Psoas muscle (tissue), 8 donors: ENCODE measurements around the gene ZNF333. TPM values are rescaled to one million over a fixed set of nuclear protein-coding genes. Genes with fewer than 3 reads are reported as not detected.

ENCODE experiments used
- ATAC-seq, 4 donors: fragments of 200-7000 bp; cut with Tn5 transposase; one replicate each; pipeline ENCODE4 v1.9.1; 2020; ENCODE audit warnings: moderate library complexity in 3 of 4, mild to moderate bottlenecking in 2 of 4
- DNase-seq, 2 donors: peaks; one replicate each; pipeline ENCODE4 v3.0.0-alpha.2; 2020
- H3K27ac ChIP-seq: fragments of 200-600 bp; one replicate; pipeline ENCODE4 v1.8.0; 2022
- H3K27me3 ChIP-seq, 3 donors: fragments of 200-600 bp in 1 of 3; one replicate each; pipeline versions ENCODE4 v1.6.1 to v1.8.0; 2013 to 2022; ENCODE audit warnings: low read length in 2 of 3, mild to moderate bottlenecking in 2 of 3, moderate library complexity in 1 of 3; ENCODE audit not compliant: insufficient read depth in 3 of 3
- H3K36me3 ChIP-seq, 2 donors: fragments of 200-600 bp in 1 of 2; one replicate each; pipeline versions ENCODE4 v1.6.1 to v1.8.0; 2013 to 2022; ENCODE audit warnings: low read depth in 1 of 2, mild to moderate bottlenecking in 1 of 2, moderate library complexity in 1 of 2; ENCODE audit not compliant: insufficient read depth in 1 of 2
- H3K4me1 ChIP-seq: fragments of 200-600 bp; one replicate; pipeline ENCODE4 v1.8.0; 2022
- H3K4me3 ChIP-seq: fragments of 200-600 bp; one replicate; pipeline ENCODE4 v1.8.0; 2022; ENCODE audit warnings: mild to moderate bottlenecking
- H3K9me3 ChIP-seq: fragments of 200-600 bp; one replicate; pipeline ENCODE4 v1.8.0; 2022
- CTCF ChIP-seq: fragments of 200-600 bp; IDR thresholded peaks from one replicate; pipeline ENCODE4 v1.8.0; 2022; ENCODE audit warnings: antibody characterized with exemption
- WGBS, 3 donors: extraction: QIAGEN DNeasy Blood & Tissue Kit; methylation state at CpG; one replicate each; pipeline versions ENCODE4 v1.1.6 to v1.1.7; 2013; 5-methylcytosine and 5-hydroxymethylcytosine counted together
- intact Hi-C, 2 donors: fragments of 100-400 bp; cut with DNase I; formaldehyde crosslinking; loops; one replicate each; pipeline versions ENCODE4 v1.11.0 to v1.14.2; 2022
- polyA plus RNA-seq, 3 donors: library from polyadenylated mRNA; stranded (reverse); fragments of 200-250 nt; gene quantifications; one replicate each; pipeline ENCODE4 v1.2.3, GENCODE V29; 2013
- total RNA-seq, 4 donors: library from RNA; stranded (reverse); fragmentation: NEBNext Ultra II Directional in 2 of 4; extraction: Animal tissue kit (Norgen Biotek cat#: 25700) in 2 of 4; gene quantifications; one replicate each; pipeline versions ENCODE4 v1.2.1 to v1.2.4, GENCODE V29; 2021 to 2023
- donor health status: healthy with polysubstance abuse.
- donor health status: DM: no; HTN: no; CAD: no; lungs with moderate emphysema.
- donor health status: Bipolar disorder and iron deficiency.
- donor health status: healthy.
- donor health status: DM: yes; HTN: yes; CAD: no.
- donor health status: DM: no; HTN: no; CAD: no.
- donor health status: DM: no; HTN: no; CAD: no.
- donor health status: DM: yes; HTN: yes; CAD: no.

ZNF333 gene
- total and polyA plus RNA-seq, 7 donors: 6.8 to 16.0 (median 8.9) TPM

DNA sequence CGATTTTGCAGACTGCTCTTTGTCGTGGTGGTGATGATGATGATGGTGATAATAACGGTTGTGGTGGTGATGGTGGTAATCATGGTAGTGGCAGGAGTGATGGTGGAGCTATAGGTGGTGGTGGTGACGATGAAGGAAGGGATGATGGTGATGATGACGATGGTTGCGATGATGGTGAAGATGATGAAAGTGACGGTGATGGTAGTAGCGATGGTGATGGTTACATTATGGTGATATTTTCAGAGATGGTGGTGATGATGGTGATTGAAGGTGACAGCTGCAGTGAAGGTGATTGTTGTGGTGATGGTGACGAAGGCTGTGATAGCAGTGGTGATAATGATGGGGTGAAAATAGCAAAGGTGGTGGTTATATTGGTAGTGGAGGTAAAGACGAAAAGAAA is 13.1 kb upstream of the ZNF333 start:
- intact Hi-C loops: no loop called here
- Histone ChIP-seq H3K4me3 (no peak overlapping the region), H3K9me3 (no peaks in the 10 kb centered on the region), H3K27me3 (peaks cover 0 to 24% (median 5%) of the 10 kb centered on the region in 3 donors), H3K27ac (no peak overlapping the region), H3K36me3 (no peaks in the 10 kb centered on the region), H3K4me1 (no peaks in the 10 kb centered on the region)
- DNase-seq (no peak), ATAC-seq (no peak)
- no peak for TF ChIP-seq CTCF
- 83 to 86% (median 84%) methylated on average over 10 of the region's 10 CpGs for WGBS, 3 donors

DNA sequence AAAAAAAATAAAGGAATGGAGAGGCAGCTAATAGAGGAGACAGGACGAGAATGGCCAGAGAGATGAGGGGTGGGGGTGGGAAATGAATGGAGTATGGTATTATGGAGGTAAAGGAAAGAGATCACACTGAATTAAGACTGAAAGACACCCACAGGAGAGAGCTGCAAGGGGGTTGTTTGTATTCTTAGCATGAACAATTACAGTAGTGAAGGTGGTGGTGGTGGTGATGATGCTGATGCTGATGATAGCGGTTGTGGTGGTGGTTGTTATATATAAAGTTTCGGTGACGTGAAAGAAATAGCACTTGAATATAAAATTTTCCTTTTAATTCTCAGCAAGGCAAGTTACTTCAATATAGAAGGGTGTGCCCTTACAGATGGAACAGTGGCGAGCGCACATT is 12.4 kb upstream of the ZNF333 start:
- 84 to 89% (median 86%) methylated on average over 6 of the region's 6 CpGs for WGBS, 3 donors
- Histone ChIP-seq H3K36me3 (no peaks in the 10 kb centered on the region), H3K27ac (no peak overlapping the region), H3K27me3 (peaks cover 0 to 24% (median 2%) of the 10 kb centered on the region in 3 donors), H3K4me3 (no peak overlapping the region), H3K9me3 (no peaks in the 10 kb centered on the region), H3K4me1 (no peaks in the 10 kb centered on the region)
- intact Hi-C loops: no loop called here
- DNase-seq: no peak
- ATAC-seq: no peak
- no peak for TF ChIP-seq CTCF

GRCh38 chr19:14678199-14678598 is 11.6 kb upstream of the ZNF333 start:
- Histone ChIP-seq H3K27me3 (peaks cover 0 to 25% (median 2%) of the 10 kb centered on the region in 3 donors), H3K4me3 (no peak overlapping the region), H3K9me3 (no peaks in the 10 kb centered on the region), H3K36me3 (no peaks in the 10 kb centered on the region), H3K4me1 (no peaks in the 10 kb centered on the region), H3K27ac (no peak overlapping the region)
- no peak for TF ChIP-seq CTCF
- no peak for ATAC-seq
- 78 to 83% (median 82%) methylated on average over 9 of the region's 9 CpGs for WGBS, 3 donors
- intact Hi-C loops: no loop called here
- DNase-seq: no peak

DNA sequence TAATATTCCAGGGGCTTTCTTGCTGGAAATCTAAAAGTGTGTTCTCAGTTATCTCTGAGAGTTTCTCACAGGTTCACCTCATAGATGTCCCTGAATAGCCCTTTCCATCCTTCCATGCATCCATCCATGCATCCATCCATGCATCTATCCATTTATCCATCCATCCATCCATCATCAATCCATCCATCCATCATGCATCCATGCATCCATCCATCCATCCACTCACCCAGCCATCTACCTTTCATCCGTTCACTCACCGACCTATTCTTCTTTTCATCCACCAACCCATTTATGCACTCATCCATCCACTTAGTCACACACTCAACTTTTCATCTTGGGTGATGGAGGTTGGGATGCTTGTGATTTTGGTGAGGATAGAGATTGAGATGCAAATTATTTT is 7.8 kb upstream of the ZNF333 start:
- DNase-seq (no peak), ATAC-seq (no peak)
- H3K4me1 ChIP-seq: no peaks in the 10 kb centered on the region
- intact Hi-C loops: loop anchor here in 1 of 2 donors (10.0 kb wide), 1 partner anchor 107 kb away; the partner anchor contains the start of gene NDUFB7
- peaks cover 0 to 13% (median 2%) of the 10 kb centered on the region in 3 donors for H3K27me3 ChIP-seq
- H3K9me3 ChIP-seq: no peaks in the 10 kb centered on the region
- H3K27ac ChIP-seq: no peak overlapping the region
- TF ChIP-seq CTCF: no peak
- 74 to 91% (median 85%) methylated on average over 2 of the region's 2 CpGs for WGBS, 3 donors
- no peaks in the 10 kb centered on the region for H3K36me3 ChIP-seq
- no peak overlapping the region for H3K4me3 ChIP-seq

DNA sequence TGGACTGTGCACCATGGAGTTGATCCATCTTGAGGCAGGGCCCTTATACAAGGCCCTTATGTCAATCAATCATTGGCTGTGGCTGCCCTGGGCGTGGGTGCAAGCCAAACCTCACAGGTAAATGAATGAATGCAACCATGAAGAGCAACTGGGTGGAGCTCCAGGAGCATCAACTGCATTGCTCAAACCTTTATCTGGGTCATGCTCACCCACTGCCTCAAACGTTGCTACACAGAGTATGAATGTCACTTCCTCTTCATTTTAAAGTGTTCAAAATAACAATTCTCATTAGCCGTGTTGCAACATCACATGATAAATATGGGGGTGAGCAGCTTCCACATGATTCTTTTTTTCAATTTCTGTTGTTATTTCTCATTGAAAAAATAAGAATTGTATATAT is 6.4 kb upstream of the ZNF333 start:
- intact Hi-C loops: loop anchor here in 1 of 2 donors (10.0 kb wide), 1 partner anchor 109 kb away; the partner anchor contains the start of gene NDUFB7
- no peak overlapping the region for H3K27ac ChIP-seq

More for the DNA sequence above, 6.4 kb upstream of the ZNF333 start:
- ATAC-seq (no peak), DNase-seq (no peak)
- Histone ChIP-seq H3K27me3 (peaks cover 0 to 13% (median 2%) of the 10 kb centered on the region in 3 donors), H3K4me1 (no peaks in the 10 kb centered on the region), H3K36me3 (no peaks in the 10 kb centered on the region), H3K4me3 (no peak overlapping the region), H3K9me3 (no peaks in the 10 kb centered on the region)
- TF ChIP-seq CTCF: no peak
- 36 to 46% (median 43%) methylated on average over 3 of the region's 3 CpGs for WGBS, 3 donors
